GM23338 (cell line): ENCODE results near the gene SSH2. TPM values are rescaled to one million over a fixed set of nuclear protein-coding genes. Genes with fewer than 3 reads are reported as not detected.

ENCODE experiments used
- ATAC-seq: fragments of 200-7000 bp; cut with Tn5 transposase; 3 replicates; pipeline ENCODE4 v1.9.1; 2020
- DNase-seq: peaks from one replicate; pipeline ENCODE4 v3.0.0-alpha.2; 2015; ENCODE audit warnings: low spot score
- H2AFZ ChIP-seq: fragments of 200-600 bp; sonication (generic); 2 replicates; pipeline ENCODE4 v1.8.0; 2016; ENCODE audit warnings: antibody characterized with exemption, mild to moderate bottlenecking, moderate library complexity
- H3F3A ChIP-seq: fragments of 200-600 bp; sonication (generic); replicated peaks from 2 replicates; pipeline ENCODE4 v1.8.0; 2017; ENCODE audit warnings: antibody characterized with exemption, mixed run types, low read depth
- H3K27ac ChIP-seq: fragments of 200-600 bp; sonication (generic); 2 replicates; pipeline ENCODE4 v1.6.1; 2016; ENCODE audit warnings: low read depth
- H3K27me3 ChIP-seq: fragments of 200-600 bp; sonication (generic); 2 replicates; pipeline ENCODE4 v1.8.0; 2016; ENCODE audit warnings: mild to moderate bottlenecking, mixed run types, moderate library complexity; ENCODE audit not compliant: insufficient read depth
- H3K36me3 ChIP-seq: fragments of 200-600 bp; sonication (generic); 2 replicates; pipeline ENCODE4 v1.8.0; 2016; ENCODE audit warnings: mild to moderate bottlenecking; ENCODE audit not compliant: insufficient read depth
- H3K4me1 ChIP-seq: fragments of 200-600 bp; sonication (generic); 2 replicates; pipeline ENCODE4 v1.8.0; 2016; ENCODE audit warnings: mild to moderate bottlenecking, moderate library complexity; ENCODE audit not compliant: insufficient read depth
- H3K4me2 ChIP-seq: fragments of 200-600 bp; sonication (generic); 2 replicates; pipeline ENCODE4 v1.7.1; 2017; ENCODE audit warnings: mixed run types
- H3K4me3 ChIP-seq: fragments of 200-600 bp; sonication (generic); 2 replicates; pipeline ENCODE4 v1.6.1; 2016; ENCODE audit warnings: mixed run types
- H3K79me2 ChIP-seq: fragments of 200-600 bp; sonication (generic); replicated peaks from 2 replicates; pipeline ENCODE4 v1.8.0; 2017; ENCODE audit warnings: mild to moderate bottlenecking; ENCODE audit not compliant: insufficient read depth
- H3K9me2 ChIP-seq: fragments of 200-600 bp; sonication (generic); 2 replicates; pipeline ENCODE4 v1.8.0; 2017; ENCODE audit not compliant: insufficient read depth
- H4K20me1 ChIP-seq: fragments of 200-600 bp; sonication (generic); replicated peaks from 2 replicates; pipeline ENCODE4 v1.8.0; 2017; ENCODE audit warnings: mild to moderate bottlenecking; ENCODE audit not compliant: insufficient read depth
- H3K27ac Mint-ChIP-seq: 2 replicates; pipeline ENCODE4 v1.8.0; 2020; ENCODE audit warnings: inconsistent platforms, mild to moderate bottlenecking, moderate library complexity, mixed read lengths
- H3K27me3 Mint-ChIP-seq: 3 replicates; pipeline ENCODE4 v1.8.0; 2022; ENCODE audit warnings: low read depth, mild to moderate bottlenecking, moderate library complexity, mixed read lengths, inconsistent platforms; ENCODE audit not compliant: insufficient read depth, poor library complexity
- H3K36me3 Mint-ChIP-seq: 3 replicates; pipeline ENCODE4 v1.8.0; 2021; ENCODE audit warnings: low read depth, mild to moderate bottlenecking, inconsistent platforms, moderate library complexity, mixed read lengths
- H3K4me1 Mint-ChIP-seq: 3 replicates; pipeline ENCODE4 v1.8.0; 2020; ENCODE audit warnings: mild to moderate bottlenecking, inconsistent platforms, mixed read lengths
- H3K4me3 Mint-ChIP-seq: 3 replicates; pipeline ENCODE4 v1.8.0; 2021; ENCODE audit warnings: moderate library complexity, mild to moderate bottlenecking, inconsistent platforms, mixed read lengths
- H3K9me3 Mint-ChIP-seq: 3 replicates; pipeline ENCODE4 v1.8.0; 2020; ENCODE audit warnings: moderate library complexity, mild to moderate bottlenecking, inconsistent platforms, mixed read lengths
- ETS1 ChIP-seq: IDR thresholded peaks from 2 replicates; pipeline ENCODE4 v1.6.1; 2016; ENCODE audit warnings: antibody characterized with exemption
- EZH2 ChIP-seq: fragments of 200-600 bp; sonication (generic); IDR thresholded peaks from one replicate; pipeline ENCODE4 v1.8.0; 2017; ENCODE audit warnings: antibody characterized with exemption, mild to moderate bottlenecking, low read depth; ENCODE audit not compliant: unreplicated experiment
- JUNB ChIP-seq: IDR thresholded peaks from one replicate; pipeline ENCODE4 v1.6.1; 2016; ENCODE audit warnings: antibody characterized with exemption; ENCODE audit not compliant: unreplicated experiment
- NANOG ChIP-seq: IDR thresholded peaks from 2 replicates; pipeline ENCODE4 v1.6.1; 2016; ENCODE audit warnings: antibody characterized with exemption, borderline replicate concordance
- ZNF462 ChIP-seq: fragments of 250-450 bp; sonication (Bioruptor Pico); IDR thresholded peaks from 2 replicates; pipeline ENCODE4 v1.5.0; 2020; ENCODE audit warnings: mild to moderate bottlenecking, moderate library complexity
- polyA plus RNA-seq: library from polyadenylated mRNA; unstranded; fragments of >200 nt; fragmentation: Nextera tagmentation; extraction: Ambion mirVana; gene quantifications from 2 replicates; pipeline ENCODE4 v1.2.1, GENCODE V29; 2016
- total RNA-seq: library from RNA; depleted of rRNA; stranded (reverse); fragments of >200 nt; shearing (Covaris generic); gene quantifications from 2 replicates; pipeline ENCODE4 v1.2.3, GENCODE V29; 2014

The SSH2 gene
- total and polyA plus RNA-seq, 2 experiments from 2014 or later = 9.9 to 12.1 TPM

- TF ChIP-seq ZNF462 (CRISPR knock-in tag) (no peak), ETS1 (no peak), EZH2 (no peak)
Measured at GRCh38 chr17:29614349-29615047, 315.5 kb downstream of the SSH2 start (continued).

- Mint-ChIP-seq H3K4me3 (peak overlapping the region; percentile 64), H3K27me3 (peaks cover 44% of the 10 kb centered on the region), H3K36me3 (peaks cover 4% of the 10 kb centered on the region; the same call in 2 of the 3 replicates), H3K4me1 (peaks cover 27% of the 10 kb centered on the region), H3K27ac (no peak overlapping the region), H3K9me3 (no peaks in the 10 kb centered on the region; the same call in 2 of the 3 replicates)
- peak overlapping the region; percentile 67 for H3K4me3 ChIP-seq
- H3F3A ChIP-seq = 0 out of 2 replicates have a peak, but pooled peaks cover 4% of the 10 kb centered on the region
- peak overlapping the region; percentile 72; the same call in 1 of the 2 replicates for H2AFZ ChIP-seq
- H3K9me2 ChIP-seq = no peaks in the 10 kb centered on the region
- DNase-seq = peak; percentile 47
- no peaks in the 10 kb centered on the region for H3K79me2 ChIP-seq
- H4K20me1 ChIP-seq = peaks cover 5% of the 10 kb centered on the region; the same call in 1 of the 2 replicates
- no peaks in the 10 kb centered on the region for H3K36me3 ChIP-seq
- peak overlapping the region; percentile 92 for H3K4me2 ChIP-seq
- peak; percentile 5 for ATAC-seq
- peaks cover 58% of the 10 kb centered on the region for H3K27me3 ChIP-seq
- TF ChIP-seq JUNB (no peak), NANOG (no peak)
- no peak overlapping the region for H3K27ac ChIP-seq
- peaks cover 29% of the 10 kb centered on the region for H3K4me1 ChIP-seq
Measured at GRCh38 chr17:29613856-29614255, 316.2 kb downstream of the SSH2 start.
